ENCODE results near the gene DCAF7. TPM values are rescaled to one million over a fixed set of nuclear protein-coding genes. Genes with fewer than 3 reads are reported as not detected.

Gene DCAF7
- total RNA-seq, 2 donors from 2014 or later = 94.3 to 105 TPM

DNA sequence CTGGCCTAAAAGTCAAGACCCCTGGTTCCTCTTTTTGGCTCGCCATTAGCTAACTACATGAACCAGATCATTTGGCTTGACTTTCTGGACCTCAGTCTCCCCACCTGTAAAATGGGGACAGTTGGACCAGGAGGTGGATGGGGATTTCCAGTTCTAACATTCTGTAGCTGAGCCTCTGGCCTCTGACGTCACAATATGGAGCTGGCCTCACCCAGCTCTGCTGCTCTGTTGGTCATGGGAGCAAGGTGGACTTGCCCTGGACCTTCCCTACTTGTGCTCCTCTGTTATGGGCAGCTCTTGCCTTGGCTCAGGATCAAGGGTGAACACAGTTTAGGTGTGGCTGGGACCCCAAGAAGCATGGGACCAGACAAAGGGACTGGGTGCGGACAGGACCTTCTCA is 43.6 kb upstream of the DCAF7 start:
- no peaks in the 10 kb centered on the region for H3K4me1 ChIP-seq
- no peak for TF ChIP-seq CTCF (IDR thresholded peaks at IDR 0.05)
- intact Hi-C loops (cut with DNase I) = no loop called here
- DNase-seq = no peak
- H3K4me3 ChIP-seq = no peak overlapping the region
- no peak overlapping the region for H3K27ac ChIP-seq
- H3K9me3 ChIP-seq = no peaks in the 10 kb centered on the region
- no peaks in the 10 kb centered on the region for H3K36me3 ChIP-seq
- no peaks in the 10 kb centered on the region for H3K27me3 ChIP-seq
- H3K9ac ChIP-seq (ENCODE audit: low read depth in 2 of 2, low read length in 2 of 2) = no peak overlapping the region

DNA sequence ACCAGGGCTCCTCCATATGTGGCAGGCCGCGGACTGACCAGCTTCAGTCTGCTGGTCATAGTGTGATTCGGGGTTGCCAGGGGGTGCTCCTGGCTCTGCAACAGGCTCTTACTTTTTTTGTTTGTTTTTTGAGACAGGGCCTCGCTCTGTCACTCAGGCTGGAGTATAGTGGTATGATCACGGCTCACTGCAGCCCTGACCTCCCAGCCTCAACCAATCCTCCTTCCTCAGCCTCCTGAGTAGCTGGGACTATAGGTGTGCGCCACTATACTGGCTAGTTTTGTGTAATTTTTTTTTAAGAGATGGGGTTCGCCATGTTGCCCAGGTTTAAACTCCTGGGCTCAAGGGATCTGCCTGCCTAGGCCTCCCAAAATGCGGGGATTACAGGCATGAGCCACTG is 38.9 kb upstream of the DCAF7 start:
- Histone ChIP-seq H3K27ac (no peak overlapping the region), H3K4me1 (no peaks in the 10 kb centered on the region), H3K27me3 (no peaks in the 10 kb centered on the region), H3K9me3 (no peaks in the 10 kb centered on the region), H3K4me3 (no peak overlapping the region), H3K9ac (ENCODE audit: low read depth in 2 of 2, low read length in 2 of 2) (no peak overlapping the region), H3K36me3 (no peaks in the 10 kb centered on the region)
- no peak for DNase-seq
- TF ChIP-seq CTCF (IDR thresholded peaks at IDR 0.05) = no peak
- intact Hi-C loops (cut with DNase I) = no loop called here

DNA sequence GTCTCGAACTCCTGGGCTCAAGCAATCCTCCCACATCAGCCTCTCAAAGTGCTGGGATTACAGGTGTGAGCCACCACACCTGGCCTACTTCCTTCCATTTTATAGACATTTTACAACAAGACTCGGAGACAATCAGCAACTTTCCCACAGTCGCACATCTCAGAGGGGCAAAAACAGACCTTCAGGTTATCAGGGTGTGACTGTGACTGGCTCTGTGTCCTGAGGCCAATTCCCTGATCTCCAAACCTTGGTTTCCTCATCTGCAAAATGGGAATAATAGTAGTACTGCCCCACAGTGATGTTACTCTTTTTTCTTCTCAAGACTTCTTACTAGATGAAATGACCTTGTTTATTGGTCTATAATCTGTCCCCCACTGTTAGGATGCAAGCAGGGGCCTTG is 37.9 kb upstream of the DCAF7 start:
- no peaks in the 10 kb centered on the region for H3K27me3 ChIP-seq
- H3K9me3 ChIP-seq = no peaks in the 10 kb centered on the region
- intact Hi-C loops (cut with DNase I) = no loop called here
- H3K4me3 ChIP-seq = no peak overlapping the region
- DNase-seq = no peak
- H3K36me3 ChIP-seq = no peaks in the 10 kb centered on the region
- TF ChIP-seq CTCF (IDR thresholded peaks at IDR 0.05) = no peak
- H3K4me1 ChIP-seq = no peaks in the 10 kb centered on the region
- H3K9ac ChIP-seq (ENCODE audit: low read depth in 2 of 2, low read length in 2 of 2) = no peak overlapping the region
- H3K27ac ChIP-seq = no peak overlapping the region

DNA sequence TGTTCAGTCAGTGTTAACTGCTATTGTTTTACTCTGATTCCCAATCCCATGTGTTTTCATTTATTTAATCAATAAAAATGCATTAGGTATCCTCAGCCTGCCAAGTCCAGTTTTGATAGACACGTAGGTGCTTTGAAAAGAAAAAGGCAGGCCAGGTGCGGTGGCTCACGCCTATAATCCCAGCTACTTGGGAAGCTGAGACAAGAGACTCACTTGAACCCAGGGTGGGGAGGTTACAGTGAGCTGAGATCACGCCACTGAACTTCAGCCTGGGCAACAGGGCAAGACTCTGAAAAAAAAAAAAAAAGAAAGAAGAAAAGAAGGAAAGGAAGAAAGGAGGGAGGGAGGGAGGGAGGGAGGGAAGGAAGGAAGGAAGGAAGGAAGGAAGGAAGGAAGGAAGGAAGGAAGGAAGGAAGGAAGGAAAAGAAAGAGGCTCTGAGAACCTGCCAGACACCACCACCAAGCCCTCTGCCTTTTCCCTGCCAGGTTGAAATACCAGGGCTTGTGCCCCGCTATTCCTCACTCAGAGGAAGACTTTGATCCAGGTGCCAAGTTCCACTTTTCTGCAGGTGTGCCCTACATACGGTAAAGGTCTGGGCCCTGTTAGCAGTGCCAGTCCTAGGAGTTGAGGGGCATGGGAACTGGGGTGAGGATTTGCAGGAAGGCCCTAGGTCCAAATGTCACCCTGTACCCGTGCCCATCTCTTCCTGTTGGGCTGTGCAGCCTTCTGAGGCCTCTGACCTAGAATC is 37.2 kb upstream of the DCAF7 start:
- no peak overlapping the region for H3K4me3 ChIP-seq
- intact Hi-C loops (cut with DNase I) = no loop called here
- DNase-seq = no peak
- H3K27ac ChIP-seq = no peak overlapping the region
- no peaks in the 10 kb centered on the region for H3K9me3 ChIP-seq
- H3K27me3 ChIP-seq = no peaks in the 10 kb centered on the region
- H3K36me3 ChIP-seq = no peaks in the 10 kb centered on the region
- no peak for TF ChIP-seq CTCF (IDR thresholded peaks at IDR 0.05)
- H3K9ac ChIP-seq (ENCODE audit: low read depth in 2 of 2, low read length in 2 of 2) = no peak overlapping the region
- H3K4me1 ChIP-seq = no peaks in the 10 kb centered on the region

GRCh38 chr17:63514477-63514876 is 35.8 kb upstream of the DCAF7 start:
- no peak overlapping the region for H3K9ac ChIP-seq (ENCODE audit: low read depth in 2 of 2, low read length in 2 of 2)
- H3K9me3 ChIP-seq = no peaks in the 10 kb centered on the region
- no peaks in the 10 kb centered on the region for H3K36me3 ChIP-seq
- no peaks in the 10 kb centered on the region for H3K4me1 ChIP-seq
- DNase-seq = no peak
- no peak for TF ChIP-seq CTCF (IDR thresholded peaks at IDR 0.05)
- H3K27ac ChIP-seq = no peak overlapping the region
- H3K27me3 ChIP-seq = no peaks in the 10 kb centered on the region
- intact Hi-C loops (cut with DNase I) = no loop called here
- no peak overlapping the region for H3K4me3 ChIP-seq

All from colonic mucosa (tissue), 4 donors.